Gastrocnemius medialis (tissue), 4 donors: Measurements from ENCODE around the gene TMEM139.

Experiments
- CTCF ChIP-seq, 5 experiments: fragments of 450-650 bp in 3 of 5; fragments of 200-600 bp in 2 of 5; sonication (generic) in 2 of 5; IDR thresholded peaks in 4 of 5; conservative IDR thresholded peaks in 1 of 5; 1 replicate in 4 of 5; 2 replicates in 1 of 5; pipeline ENCODE4 v1.5.1; 2016 to 2019; ENCODE audit warnings: antibody characterized with exemption in 5 of 5, mild to moderate bottlenecking in 3 of 5, moderate library complexity in 3 of 5
- POLR2A ChIP-seq, 2 donors: fragments of 450-650 bp; IDR thresholded peaks; one replicate each; pipeline ENCODE4 v1.6.1; 2017; ENCODE audit warnings: antibody characterized with exemption in 2 of 2, mild to moderate bottlenecking in 2 of 2, moderate library complexity in 2 of 2

- TF ChIP-seq CTCF (IDR thresholded peaks at IDR 0.05 in 4 of 5, conservative IDR thresholded peaks at IDR 0.05 in 1 of 5) (no peak), POLR2A (IDR thresholded peaks at IDR 0.05) (no peak)
These were observed 15.5 kb upstream of the TMEM139 start for GRCh38 chr7:143269251-143269650.
